ENCODE results near the gene ZNF385A. TPM values are rescaled to one million over a fixed set of nuclear protein-coding genes. Genes with fewer than 3 reads are reported as not detected.

Gene ZNF385A
- total RNA-seq, 4 donors from 2014 or later: 1.9 to 17.5 (median 5.7) TPM

GRCh38 chr12:54404061-54405004 lies 19.8 kb upstream of the ZNF385A start:
- intact Hi-C loops (cut with DNase I; ENCODE audit: low total_unique reads) (no loop called here), in situ Hi-C loops (cut with MboI; ENCODE audit: low pct_ligation_motif_present in 1 of 4, low pct_unique_long_range_greater_than_20kb in 1 of 4, low sequenced_read_pairs in 3 of 4) (loop anchor here in 1 of 4 donors (5.0 kb wide), 1 partner anchor 33 kb away; no protein-coding TSS in a partner anchor)
- H3K4me1 ChIP-seq: no peaks in the 10 kb centered on the region
- no peak overlapping the region for H3K4me3 ChIP-seq
- H3K27ac ChIP-seq: peak overlapping the region; percentile 25 to 40 (median 32)
- H3K27me3 ChIP-seq: no peaks in the 10 kb centered on the region
- WGBS, 2 donors (ENCODE audit: low coverage in 1 of 2): 0 to 58% methylated on average over 2 to 11 of the region's 11 CpGs
- peak; percentile 65 for DNase-seq
- TF ChIP-seq CTCF (IDR thresholded peaks at IDR 0.05) (peak; percentile 89 to 99 (median 95)), POLR2A (IDR thresholded peaks at IDR 0.05) (no peak)
- peaks cover 0 to 43% (median 20%) of the 10 kb centered on the region in 4 donors for H3K36me3 ChIP-seq
- no peaks in the 10 kb centered on the region for H3K9me3 ChIP-seq

- intact Hi-C loops (cut with DNase I; ENCODE audit: low total_unique reads): loop anchor here (2.0 kb wide), 1 partner anchor 36 kb away; no protein-coding TSS in a partner anchor
- Histone ChIP-seq H3K36me3 (peaks cover 0 to 61% (median 29%) of the 10 kb centered on the region in 4 donors), H3K27me3 (no peaks in the 10 kb centered on the region), H3K4me1 (no peaks in the 10 kb centered on the region), H3K9me3 (no peaks in the 10 kb centered on the region), H3K27ac (peak overlapping the region in 3 of 4 donors; percentile 12 to 33 (median 21)), H3K4me3 (no peak overlapping the region)
- in situ Hi-C loops (cut with MboI; ENCODE audit: low pct_ligation_motif_present in 1 of 4, low pct_unique_long_range_greater_than_20kb in 1 of 4, low sequenced_read_pairs in 3 of 4): loop anchor here in 1 of 4 donors (5.0 kb wide), 1 partner anchor 36 kb away; no protein-coding TSS in a partner anchor
- no peak for DNase-seq
- TF ChIP-seq EP300 (IDR thresholded peaks at IDR 0.05; ENCODE audit: low read depth) (no peak), POLR2AphosphoS5 (IDR thresholded peaks at IDR 0.05) (no peak), CTCF (IDR thresholded peaks at IDR 0.05) (no peak), POLR2A (IDR thresholded peaks at IDR 0.05) (no peak)
- WGBS, 2 donors (ENCODE audit: low coverage in 1 of 2): 83% methylated on average over 2 of the region's 2 CpGs; no CpG with 5 or more reads in 1 of the 2 donors
Measured at GRCh38 chr12:54401119-54401518, 16.6 kb upstream of the ZNF385A start.

- Histone ChIP-seq H3K9me3 (no peaks in the 10 kb centered on the region), H3K27me3 (no peaks in the 10 kb centered on the region), H3K4me3 (no peak overlapping the region), H3K36me3 (peaks cover 0 to 64% (median 31%) of the 10 kb centered on the region in 4 donors), H3K4me1 (no peaks in the 10 kb centered on the region), H3K27ac (peak overlapping the region in 3 of 4 donors; percentile 9 to 47 (median 28))
- in situ Hi-C loops (cut with MboI; ENCODE audit: low pct_ligation_motif_present in 1 of 4, low pct_unique_long_range_greater_than_20kb in 1 of 4, low sequenced_read_pairs in 3 of 4): loop anchor here in 2 of 4 donors (5.0 kb wide), 2 partner anchors 38 to 43 kb away; no protein-coding TSS in a partner anchor
- intact Hi-C loops (cut with DNase I; ENCODE audit: low total_unique reads): no loop called here
- TF ChIP-seq CTCF (IDR thresholded peaks at IDR 0.05) (peak; percentile 94 to 97 (median 97)), POLR2A (IDR thresholded peaks at IDR 0.05) (no peak), POLR2AphosphoS5 (IDR thresholded peaks at IDR 0.05) (peak; percentile 8 to 20 (median 20)), EP300 (IDR thresholded peaks at IDR 0.05; ENCODE audit: low read depth) (no peak)
- 55 to 67% methylated on average over 2 to 5 of the region's 8 CpGs for WGBS, 2 donors (ENCODE audit: low coverage in 1 of 2)
- DNase-seq: peak; percentile 85
Measured at GRCh38 chr12:54398995-54399793, 14.7 kb upstream of the ZNF385A start.
